Nephron (organoid): ENCODE measurements around the gene SND1.

Experiments used
- H3K27ac Mint-ChIP-seq, 3 experiments: 2 replicates each; pipeline ENCODE4 v1.8.0; 2020; ENCODE audit warnings: mixed read lengths in 3 of 3, mild to moderate bottlenecking in 2 of 3, moderate library complexity in 1 of 3
- H3K27me3 Mint-ChIP-seq: 2 replicates; pipeline ENCODE4 v1.8.0; 2021; ENCODE audit warnings: low read depth, mild to moderate bottlenecking, moderate library complexity, mixed read lengths
- H3K36me3 Mint-ChIP-seq: 2 replicates; pipeline ENCODE4 v1.8.0; 2020; ENCODE audit warnings: low read depth, mixed read lengths
- H3K4me1 Mint-ChIP-seq: 2 replicates; pipeline ENCODE4 v1.8.0; 2020; ENCODE audit warnings: mixed read lengths
- H3K4me3 Mint-ChIP-seq, 3 experiments: 2 replicates each; pipeline ENCODE4 v1.8.0; 2020; ENCODE audit warnings: mild to moderate bottlenecking in 3 of 3, mixed read lengths in 3 of 3, moderate library complexity in 2 of 3
- H3K9me3 Mint-ChIP-seq: 2 replicates; pipeline ENCODE4 v1.8.0; 2020; ENCODE audit warnings: mixed read lengths
- CTCF ChIP-seq, 3 experiments: fragments of 200-600 bp; sonication (generic); IDR thresholded peaks; one replicate each; pipeline ENCODE4 v1.5.0; 2021; ENCODE audit warnings: antibody characterized with exemption in 3 of 3; ENCODE audit not compliant: unreplicated experiment in 3 of 3

Gene SND1

GRCh38 chr7:128092221-128092620 is 440.2 kb downstream of the SND1 start:
- no peak for TF ChIP-seq CTCF (IDR thresholded peaks at IDR 0.05; ENCODE audit: unreplicated experiment in 3 of 3)
- Mint-ChIP-seq H3K36me3 (peaks cover 67% of the 10 kb centered on the region), H3K4me3 (no peak overlapping the region)

GRCh38 chr7:128093614-128094570 is 441.9 kb downstream of the SND1 start:
- Mint-ChIP-seq H3K9me3 (no peaks in the 10 kb centered on the region), H3K4me3 (no peak overlapping the region), H3K4me1 (no peaks in the 10 kb centered on the region), H3K27me3 (no peaks in the 10 kb centered on the region), H3K27ac (no peak overlapping the region), H3K36me3 (peaks cover 58% of the 10 kb centered on the region)
- TF ChIP-seq CTCF (IDR thresholded peaks at IDR 0.05; ENCODE audit: unreplicated experiment in 3 of 3), result no peak

More at GRCh38 chr7:128092221-128092620, 440.2 kb downstream of the SND1 start:
- peaks cover 3% of the 10 kb centered on the region for H3K27me3 Mint-ChIP-seq
- H3K27ac Mint-ChIP-seq, result no peak overlapping the region
- H3K4me1 Mint-ChIP-seq, result no peaks in the 10 kb centered on the region
- no peaks in the 10 kb centered on the region for H3K9me3 Mint-ChIP-seq

GRCh38 chr7:128094686-128095085 is 442.7 kb downstream of the SND1 start:
- no peaks in the 10 kb centered on the region for H3K9me3 Mint-ChIP-seq
- no peaks in the 10 kb centered on the region for H3K4me1 Mint-ChIP-seq
- H3K36me3 Mint-ChIP-seq, result peaks cover 53% of the 10 kb centered on the region
- no peak overlapping the region for H3K4me3 Mint-ChIP-seq
- H3K27ac Mint-ChIP-seq, result no peak overlapping the region
- TF ChIP-seq CTCF (IDR thresholded peaks at IDR 0.05; ENCODE audit: unreplicated experiment in 3 of 3), result no peak
- peaks cover 3% of the 10 kb centered on the region for H3K27me3 Mint-ChIP-seq

- no peak overlapping the region for H3K4me3 Mint-ChIP-seq
- H3K9me3 Mint-ChIP-seq, result no peaks in the 10 kb centered on the region
- H3K4me1 Mint-ChIP-seq, result no peaks in the 10 kb centered on the region
- no peak overlapping the region for H3K27ac Mint-ChIP-seq
- H3K36me3 Mint-ChIP-seq, result peaks cover 30% of the 10 kb centered on the region
- no peak for TF ChIP-seq CTCF (IDR thresholded peaks at IDR 0.05; ENCODE audit: unreplicated experiment in 3 of 3)
- H3K27me3 Mint-ChIP-seq, result peaks cover 9% of the 10 kb centered on the region
These were observed 445.3 kb downstream of the SND1 start for GRCh38 chr7:128097211-128097731.

GRCh38 chr7:128098629-128099028 is 446.6 kb downstream of the SND1 start:
- Mint-ChIP-seq H3K36me3 (peaks cover 21% of the 10 kb centered on the region), H3K4me3 (no peak overlapping the region), H3K4me1 (no peaks in the 10 kb centered on the region), H3K9me3 (no peaks in the 10 kb centered on the region), H3K27ac (no peak overlapping the region), H3K27me3 (peaks cover 20% of the 10 kb centered on the region)
- TF ChIP-seq CTCF (IDR thresholded peaks at IDR 0.05; ENCODE audit: unreplicated experiment in 3 of 3), result no peak
